OCI-M1 (cell line): ENCODE measurements around the gene RXFP1.

ENCODE experiments used
- DNase-seq: peaks from one replicate; lab custom pipeline; 2025; lab: John Stamatoyannopoulos, UW

The RXFP1 gene

DNA sequence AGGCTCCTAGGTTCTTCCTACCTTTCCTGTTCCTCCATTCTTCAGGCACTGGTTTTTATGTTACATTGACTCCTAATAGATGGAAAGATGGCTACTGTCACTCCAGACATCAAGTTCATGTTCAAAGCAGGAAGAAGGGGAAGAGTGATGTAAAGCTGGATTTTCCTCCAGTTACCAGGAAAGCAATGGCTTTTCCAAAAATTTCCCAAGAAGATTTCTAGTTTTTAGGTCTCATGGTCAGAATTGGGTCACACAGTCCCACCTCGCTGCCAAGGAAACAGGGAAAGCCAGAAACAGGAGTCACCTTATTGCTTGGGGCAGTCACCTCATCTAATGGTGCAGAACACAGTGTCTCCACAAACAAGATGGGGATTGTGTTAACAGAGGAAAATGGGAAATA, 21.5 kb downstream of the RXFP1 start:
- no peak for DNase-seq

DNA sequence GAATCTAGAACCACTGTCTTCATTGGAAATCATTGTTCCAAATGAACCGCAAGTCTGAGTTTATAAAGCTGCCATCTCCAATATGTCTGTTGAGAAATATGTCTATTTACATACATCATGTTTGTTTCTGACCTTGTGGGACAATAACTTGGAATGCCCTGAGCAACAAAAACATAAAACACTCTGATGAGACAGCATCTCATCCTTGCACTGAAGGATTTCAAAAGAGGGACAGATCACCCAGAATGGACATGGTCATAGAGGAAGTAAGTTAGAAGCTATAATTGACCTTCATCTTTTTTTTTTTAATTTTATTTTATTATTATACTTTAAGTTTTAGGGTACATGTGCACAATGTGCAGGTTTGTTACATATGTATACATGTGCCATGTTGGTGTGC, 22.5 kb downstream of the RXFP1 start:
- no peak for DNase-seq

GRCh38 chr4:158553364-158553763, 31.7 kb downstream of the RXFP1 start:
- DNase-seq: no peak

- no peak for DNase-seq
Measured at GRCh38 chr4:158560284-158560683, 38.6 kb downstream of the RXFP1 start.

DNA sequence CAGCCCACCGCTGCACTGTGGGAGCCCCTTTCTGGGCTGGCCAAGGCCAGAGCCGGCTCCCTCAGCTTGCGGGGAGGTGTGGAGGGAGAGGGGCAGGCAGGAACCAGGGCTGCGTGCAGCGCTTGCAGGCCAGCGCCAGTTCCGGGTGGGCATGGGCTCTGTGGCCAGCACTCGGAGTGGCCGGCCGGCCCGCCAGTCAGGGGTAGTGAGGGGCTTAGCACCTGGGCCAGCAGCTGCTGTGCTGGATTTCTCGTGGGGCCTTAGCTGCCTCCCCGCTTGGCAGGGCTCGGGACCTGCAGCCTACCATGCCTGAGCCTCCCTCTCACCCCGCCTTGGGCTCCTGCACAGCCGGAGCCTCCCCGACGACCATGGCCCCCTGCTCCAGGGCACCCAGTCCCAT, 45.2 kb downstream of the RXFP1 start:
- DNase-seq: no peak

- DNase-seq: no peak
Measured at GRCh38 chr4:158571736-158572135, 50.1 kb downstream of the RXFP1 start.

DNA sequence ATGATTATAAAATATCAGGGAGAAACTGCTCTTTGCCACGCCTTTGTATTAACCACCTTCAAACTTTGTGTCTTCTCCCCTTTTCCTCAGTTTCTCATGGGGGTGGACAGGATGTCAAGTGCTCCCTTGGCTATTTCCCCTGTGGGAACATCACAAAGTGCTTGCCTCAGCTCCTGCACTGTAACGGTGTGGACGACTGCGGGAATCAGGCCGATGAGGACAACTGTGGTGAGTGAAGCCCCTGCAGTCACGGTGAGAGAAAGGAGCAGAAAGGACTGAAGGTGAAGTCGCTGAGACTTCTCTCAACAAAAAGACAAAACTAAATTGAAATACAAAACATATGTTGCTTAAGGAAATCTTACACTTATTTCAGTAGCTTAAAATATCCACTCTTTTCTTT, 50.9 kb downstream of the RXFP1 start:
- no peak for DNase-seq

DNA sequence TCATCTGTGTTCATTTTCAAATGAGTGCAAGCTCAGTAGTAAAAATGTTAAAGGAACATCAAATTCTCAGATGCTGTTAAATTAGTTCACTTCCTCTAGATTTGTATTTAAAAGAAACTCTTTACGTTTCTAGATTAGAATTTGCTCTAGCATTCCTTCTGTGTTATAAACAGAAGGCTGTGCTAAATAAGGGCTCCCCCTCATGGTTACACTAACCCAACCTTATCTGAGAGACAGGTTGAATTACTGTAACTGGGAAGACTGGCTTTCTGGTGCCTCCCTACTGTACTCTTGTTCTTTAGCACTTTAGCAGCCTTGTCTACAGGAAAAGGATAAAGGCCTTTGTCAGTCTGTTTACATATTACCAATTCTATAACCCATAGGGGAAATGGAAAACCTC, 56.8 kb downstream of the RXFP1 start:
- DNase-seq: peak; percentile 84

- no peak for DNase-seq
Measured at GRCh38 chr4:158580064-158580463, 58.4 kb downstream of the RXFP1 start.

DNA sequence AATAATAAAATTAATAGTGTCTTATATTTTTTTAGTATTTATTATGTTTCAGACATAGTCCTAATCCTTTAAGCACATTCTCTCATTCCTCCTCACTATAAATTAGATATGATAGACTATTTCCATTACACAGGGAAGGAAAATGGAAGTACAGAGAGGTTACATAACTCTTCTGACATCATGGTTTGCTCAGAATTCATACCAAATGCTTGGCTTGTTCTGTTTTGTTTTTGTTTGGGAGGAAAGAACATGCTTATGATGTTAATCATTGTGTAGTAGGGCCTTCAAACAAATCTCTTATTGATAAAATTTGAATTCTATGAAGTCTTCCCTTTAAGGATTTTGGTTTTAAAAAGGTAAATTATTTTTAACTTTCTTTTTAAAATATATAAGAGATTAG, 59.5 kb downstream of the RXFP1 start:
- no peak for DNase-seq

DNA sequence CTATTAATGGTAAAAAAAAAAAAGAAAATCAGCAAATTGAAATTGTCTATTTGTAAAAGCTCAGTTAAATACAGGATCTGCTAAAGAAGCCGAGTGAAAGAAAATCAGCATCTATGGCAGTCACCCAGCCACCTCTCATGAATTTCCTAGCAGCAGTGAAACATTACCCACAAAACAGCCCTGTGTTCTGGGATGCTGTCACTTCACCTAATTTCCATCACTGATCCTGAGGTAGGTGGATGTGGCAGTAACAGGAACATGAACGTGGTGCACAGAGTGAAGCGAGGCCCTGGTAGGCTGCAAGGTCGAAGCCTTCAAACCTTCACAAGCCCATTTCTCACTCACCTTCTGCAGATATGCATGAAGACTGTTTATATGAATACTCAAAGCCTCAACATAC, 65.2 kb downstream of the RXFP1 start:
- DNase-seq: no peak

DNA sequence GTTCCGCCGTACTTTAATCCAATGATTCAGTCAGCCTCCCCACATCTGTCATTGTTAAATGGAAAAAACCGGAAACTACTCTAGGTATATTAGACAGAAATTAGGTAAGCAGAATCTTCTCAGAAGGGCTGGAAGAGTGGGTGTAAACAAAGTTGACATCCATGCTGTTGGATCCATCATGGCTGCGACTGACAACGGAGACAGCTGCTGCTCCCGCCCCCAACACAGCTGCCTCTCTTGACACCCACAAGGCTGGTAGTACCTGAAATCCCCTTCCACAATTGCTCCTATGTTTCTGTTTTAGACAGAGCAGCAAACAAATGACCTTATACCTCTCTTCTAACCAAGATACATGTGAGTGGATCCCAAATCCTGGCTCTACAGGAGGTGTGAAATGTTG, 66.6 kb downstream of the RXFP1 start:
- no peak for DNase-seq

DNA sequence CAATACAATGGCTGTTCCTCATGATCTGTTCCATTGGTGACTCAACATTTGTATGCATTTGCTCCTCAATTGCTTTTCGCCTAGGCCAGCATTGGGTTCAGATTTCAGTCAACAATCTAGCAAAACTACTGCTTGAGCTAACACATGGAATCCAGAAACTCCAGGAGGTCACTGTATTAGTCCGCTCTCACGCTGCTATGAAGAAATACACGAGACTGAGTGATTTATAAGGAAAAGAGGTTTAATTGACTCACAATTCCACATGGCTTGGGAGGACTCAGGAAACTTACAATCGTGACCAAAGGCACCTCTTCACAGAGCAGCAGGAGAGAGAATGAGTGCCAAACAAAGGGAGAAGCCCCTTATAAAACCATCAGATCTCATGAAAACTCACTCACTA, 67.1 kb downstream of the RXFP1 start:
- no peak for DNase-seq

GRCh38 chr4:158590306-158590705, 68.6 kb downstream of the RXFP1 start:
- no peak for DNase-seq

DNA sequence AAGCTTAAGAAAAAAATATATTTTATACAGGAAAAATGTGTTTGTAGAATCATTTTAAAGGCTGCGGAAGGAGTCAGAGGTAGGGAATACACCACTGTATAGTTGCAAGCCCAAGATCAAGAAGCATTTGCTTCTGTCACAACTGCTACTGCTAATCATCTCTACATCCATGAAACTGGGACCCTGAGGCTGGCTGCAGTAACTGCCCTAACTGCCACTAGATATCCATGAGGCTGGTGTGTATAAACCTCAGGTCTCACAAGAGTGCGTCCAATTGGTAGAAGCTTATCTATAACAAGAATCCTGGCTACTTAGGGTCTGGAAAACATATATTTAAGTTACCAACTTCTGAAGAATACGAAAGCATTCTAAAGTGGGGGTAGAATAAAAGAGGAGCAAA, 69.1 kb downstream of the RXFP1 start:
- DNase-seq: peak; percentile 42

GRCh38 chr4:158597879-158598596, 76.4 kb downstream of the RXFP1 start:
- DNase-seq: no peak

GRCh38 chr4:158599150-158599549, 77.5 kb downstream of the RXFP1 start:
- DNase-seq: peak; percentile 44

- DNase-seq: peak; percentile 54
Measured at GRCh38 chr4:158599765-158600498, 78.2 kb downstream of the RXFP1 start.

DNA sequence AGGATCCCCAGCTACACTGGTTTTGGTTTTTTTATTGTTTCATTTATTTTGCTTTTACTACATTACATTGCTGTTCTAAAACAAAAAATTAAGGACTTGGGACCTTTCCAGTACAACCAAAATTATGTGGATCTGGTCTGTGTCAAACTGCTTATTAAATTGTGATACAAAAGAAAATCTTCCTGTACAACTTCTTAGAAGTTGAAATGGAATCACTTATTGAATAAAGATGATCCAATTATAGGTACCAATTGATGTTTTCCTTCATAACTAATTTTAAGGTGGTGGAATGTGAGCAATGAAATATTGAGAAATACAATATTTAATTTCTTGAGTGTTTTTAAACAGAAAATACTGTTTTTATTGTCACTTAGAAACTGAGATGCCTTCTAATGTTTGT, 82.7 kb downstream of the RXFP1 start:
- peak; percentile 68 for DNase-seq

DNA sequence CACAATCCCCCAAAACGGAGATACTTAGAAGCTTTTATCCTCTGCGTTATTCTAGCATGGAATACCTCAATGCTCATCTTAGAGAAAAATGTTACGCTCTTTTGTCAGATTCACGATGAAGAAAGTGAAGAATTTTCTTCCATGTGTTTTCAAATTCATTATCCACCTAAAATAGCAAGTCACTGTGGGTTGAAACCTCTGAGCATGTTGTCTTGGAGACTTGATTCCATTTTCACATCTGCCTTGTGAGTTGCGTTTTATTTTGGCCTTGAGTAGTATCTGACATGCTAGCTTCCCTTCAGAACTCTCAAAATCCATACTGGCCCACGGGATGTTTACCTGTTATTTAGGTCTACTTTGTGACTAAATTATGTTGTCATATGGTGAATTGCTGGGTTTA, 83.7 kb downstream of the RXFP1 start:
- peak; percentile 94 for DNase-seq

- DNase-seq: no peak
Measured at GRCh38 chr4:158606969-158607368, 85.3 kb downstream of the RXFP1 start.

DNA sequence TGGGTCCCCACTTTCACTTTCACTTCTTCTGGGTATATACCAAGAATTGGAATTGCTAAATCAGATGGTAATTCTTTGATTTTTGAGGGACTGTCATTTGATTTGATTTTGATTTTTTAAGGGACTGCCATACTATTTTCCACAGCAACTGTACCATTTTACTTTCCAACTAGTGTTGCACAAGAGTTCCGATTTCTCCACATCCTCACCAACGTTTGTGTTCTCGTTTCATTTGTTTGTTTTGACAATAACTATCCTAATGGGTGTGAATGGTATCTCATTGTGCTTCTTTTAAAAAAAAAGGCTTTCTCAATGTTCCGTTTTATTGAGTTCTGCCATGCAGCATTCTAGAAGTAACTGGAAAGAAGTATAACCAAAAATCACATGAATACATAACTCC, 87.4 kb downstream of the RXFP1 start:
- no peak for DNase-seq

GRCh38 chr4:158610790-158611189, 89.1 kb downstream of the RXFP1 start:
- no peak for DNase-seq

DNA sequence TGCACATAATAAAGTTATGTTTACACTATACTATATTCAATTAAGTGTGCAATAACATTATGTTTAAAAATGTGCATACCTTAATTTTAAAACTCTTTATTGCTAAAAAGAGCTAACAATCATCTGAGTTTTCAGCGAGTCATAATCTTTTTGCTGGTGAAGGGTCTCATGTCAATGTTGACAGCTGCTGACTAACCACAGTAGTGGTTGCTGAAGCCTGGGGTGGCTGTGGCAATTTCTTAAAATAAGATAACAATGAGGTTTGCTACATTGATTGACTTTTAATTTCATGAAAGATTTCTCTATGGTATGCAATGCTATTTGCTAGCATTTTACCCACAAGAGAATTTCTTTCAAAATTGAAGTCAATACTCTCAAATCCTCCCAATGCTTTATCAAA, 91.4 kb downstream of the RXFP1 start:
- DNase-seq: peak; percentile 44
